HG03469 (cell line): ENCODE data around the gene TEX264.

ENCODE experiments used
- ATAC-seq: cut with Tn5 transposase; IDR thresholded peaks from one replicate; pipeline ENCODE4 v1.9.1; 2021; ENCODE audit warnings: mild to moderate bottlenecking, moderate library complexity, moderate number of reproducible peaks; ENCODE audit not compliant: unreplicated experiment

The TEX264 gene

GRCh38 chr3:51691949-51692348 is 20.9 kb downstream of the TEX264 start:
- ATAC-seq = no peak

GRCh38 chr3:51692980-51693395 is 21.9 kb downstream of the TEX264 start:
- no peak for ATAC-seq

GRCh38 chr3:51696954-51697353 is 25.9 kb downstream of the TEX264 start:
- ATAC-seq = no peak

GRCh38 chr3:51698209-51698608 is 27.2 kb downstream of the TEX264 start:
- ATAC-seq = no peak

GRCh38 chr3:51700403-51700802 is 29.4 kb downstream of the TEX264 start:
- no peak for ATAC-seq

- no peak for ATAC-seq
Measured at GRCh38 chr3:51702156-51702555, 31.1 kb downstream of the TEX264 start.

- ATAC-seq = no peak
Measured at GRCh38 chr3:51703068-51703760, 32.2 kb downstream of the TEX264 start.

- ATAC-seq = no peak
Measured at GRCh38 chr3:51703761-51704510, 32.9 kb downstream of the TEX264 start.

- ATAC-seq = no peak
Measured at GRCh38 chr3:51704511-51704950, 33.5 kb downstream of the TEX264 start.

GRCh38 chr3:51705276-51706020 is 34.4 kb downstream of the TEX264 start:
- ATAC-seq = no peak

- no peak for ATAC-seq
Measured at GRCh38 chr3:51706021-51706485, 35.0 kb downstream of the TEX264 start.

- no peak for ATAC-seq
Measured at GRCh38 chr3:51706788-51707731, 36.0 kb downstream of the TEX264 start, which contains the start of gene GRM2. Gene GRM2, plus strand, starts transcription at chr3:51707068. Its CDS starts 1,916 bp downstream, at chr3:51708984.

GRCh38 chr3:51708216-51708845 is 37.3 kb downstream of the TEX264 start:
- no peak for ATAC-seq

- no peak for ATAC-seq
Measured at GRCh38 chr3:51709004-51709420, 38.0 kb downstream of the TEX264 start.

GRCh38 chr3:51709675-51710074 is 38.6 kb downstream of the TEX264 start:
- ATAC-seq = no peak

- no peak for ATAC-seq
Measured at GRCh38 chr3:51710631-51711351, 39.7 kb downstream of the TEX264 start.

GRCh38 chr3:51711352-51712037 is 40.4 kb downstream of the TEX264 start:
- ATAC-seq = no peak

- ATAC-seq = no peak
Measured at GRCh38 chr3:51712038-51712420, 41.0 kb downstream of the TEX264 start.
